OCI-LY7 (cell line): ENCODE measurements around the gene SVOPL. TPM values are rescaled to one million over a fixed set of nuclear protein-coding genes. Genes with fewer than 3 reads are reported as not detected.

ENCODE experiments used
- BruUV-seq: library from RNA; stranded (reverse); fragments of 400-500 nt; replicated peaks from 2 replicates; lab custom pipeline; 2021; lab: Mats Ljungman, UMichigan
- CTCF ChIA-PET: fragments of 300-600 bp; sonication (Branson Sonifier 250); formaldehyde crosslinking; loops from one replicate; lab custom pipeline; 2022; ENCODE audit warnings: antibody characterized with exemption; ENCODE audit not compliant: unreplicated experiment; lab: Charles Lee
- POLR2A ChIA-PET: fragments of 300-600 bp; sonication (Branson Sonifier 250); formaldehyde crosslinking; loops from one replicate; lab custom pipeline; 2022; ENCODE audit warnings: antibody characterized with exemption; lab: Charles Lee
- DNase-seq: peaks from one replicate; pipeline ENCODE4 v3.0.0-alpha.2; 2015; ENCODE audit warnings: low spot score
- H2AFZ ChIP-seq: fragments of 200-600 bp; sonication (generic), shearing (Covaris generic); 2 replicates; pipeline ENCODE4 v1.6.1; 2014; ENCODE audit warnings: mild to moderate bottlenecking, antibody characterized with exemption, low read length, moderate library complexity
- H3K27ac ChIP-seq: fragments of 200-600 bp; sonication (generic); 2 replicates; pipeline ENCODE4 v1.5.1; 2014; ENCODE audit warnings: mixed run types, low read depth, mild to moderate bottlenecking, moderate library complexity, low read length, inconsistent platforms; ENCODE audit not compliant: poor library complexity, severe bottlenecking
- H3K36me3 ChIP-seq: fragments of 200-600 bp; sonication (generic); 2 replicates; pipeline ENCODE4 v1.6.1; 2014; ENCODE audit warnings: mild to moderate bottlenecking, antibody characterized with exemption, low read length, moderate library complexity, mixed read lengths; ENCODE audit not compliant: insufficient read depth
- H3K4me1 ChIP-seq: fragments of 200-600 bp; sonication (generic); 2 replicates; pipeline ENCODE4 v1.5.1; 2014; ENCODE audit warnings: mild to moderate bottlenecking, low read length; ENCODE audit not compliant: insufficient read depth, poor library complexity, severe bottlenecking
- H3K4me2 ChIP-seq: fragments of 200-600 bp; sonication (generic); 2 replicates; pipeline ENCODE4 v1.6.1; 2014; ENCODE audit warnings: mild to moderate bottlenecking, low read length
- H3K4me3 ChIP-seq: fragments of 200-600 bp; sonication (generic); 2 replicates; pipeline ENCODE4 v1.5.1; 2014; ENCODE audit warnings: mild to moderate bottlenecking, low read depth, low read length; ENCODE audit not compliant: poor library complexity, severe bottlenecking
- H3K79me2 ChIP-seq: fragments of 200-600 bp; sonication (generic); 2 replicates; pipeline ENCODE4 v1.6.1; 2016; ENCODE audit warnings: low read depth, mild to moderate bottlenecking, low read length, moderate library complexity, mixed read lengths; ENCODE audit not compliant: insufficient read depth
- H3K9me2 ChIP-seq: fragments of 200-600 bp; sonication (generic); 2 replicates; pipeline ENCODE4 v1.6.1; 2016; ENCODE audit warnings: mild to moderate bottlenecking, low read length, mixed read lengths; ENCODE audit not compliant: insufficient read depth
- H3K9me3 ChIP-seq: fragments of 200-600 bp; sonication (generic); 2 replicates; pipeline ENCODE4 v1.6.1; 2014; ENCODE audit warnings: mild to moderate bottlenecking, mixed run types, low read length, mixed read lengths
- H4K20me1 ChIP-seq: fragments of 200-600 bp; sonication (generic); 2 replicates; pipeline ENCODE4 v1.6.1; 2014; ENCODE audit warnings: mild to moderate bottlenecking, antibody characterized with exemption, low read length, moderate library complexity, mixed read lengths; ENCODE audit not compliant: insufficient read depth
- EZH2phosphoT487 ChIP-seq: fragments of 200-600 bp; sonication (generic); IDR thresholded peaks from 2 replicates; pipeline ENCODE4 v1.6.1; 2018; ENCODE audit warnings: low read depth, borderline replicate concordance, mild to moderate bottlenecking, mixed run types, antibody characterized with exemption, low read length, moderate library complexity, mixed read lengths
- intact Hi-C: fragments of 100-400 bp; cut with micrococcal nuclease; formaldehyde crosslinking; loops from one replicate; pipeline ENCODE4 v1.10.0; 2022; ENCODE audit not compliant: unreplicated experiment
- total RNA-seq, 2 experiments: library from RNA; depleted of rRNA in 1 of 2; stranded (reverse); fragments of >200 nt in 1 of 2; shearing (Covaris generic) in 1 of 2; gene quantifications; 2 replicates each; pipeline ENCODE4 v1.2.3, GENCODE V29; 2014 to 2022
- TF ChIP-seq, protein P1 (sequence below): fragments of 200-600 bp; sonication (generic); conservative IDR thresholded peaks from 2 replicates; pipeline ENCODE4 v1.5.1; 2014; ENCODE audit warnings: mild to moderate bottlenecking, antibody characterized with exemption, low read length, moderate library complexity, mixed read lengths

SVOPL gene
- total RNA-seq, 2 experiments from 2014 or later, result not detected

DNA sequence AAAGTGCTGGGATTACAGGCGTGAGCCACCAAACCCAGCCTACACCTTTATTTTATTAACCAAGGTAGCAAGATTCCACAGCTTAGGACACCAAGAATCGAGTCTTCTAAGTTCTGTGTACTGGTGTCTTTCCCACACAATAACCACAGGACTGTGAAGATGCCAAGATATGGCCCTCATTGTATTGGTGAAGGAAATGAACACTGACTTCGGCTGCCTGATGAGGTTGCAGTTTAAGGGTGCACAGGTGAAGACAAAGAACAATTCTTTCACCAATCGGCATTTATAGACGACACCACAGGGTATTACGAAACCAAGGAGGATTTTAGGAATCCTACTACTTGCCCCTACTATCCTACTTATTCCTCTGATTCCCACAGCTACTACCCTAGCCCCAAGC, 47.5 kb upstream of the SVOPL start:
- H3K9me3 ChIP-seq, result no peaks in the 10 kb centered on the region
- H3K4me2 ChIP-seq, result no peak overlapping the region

DNA sequence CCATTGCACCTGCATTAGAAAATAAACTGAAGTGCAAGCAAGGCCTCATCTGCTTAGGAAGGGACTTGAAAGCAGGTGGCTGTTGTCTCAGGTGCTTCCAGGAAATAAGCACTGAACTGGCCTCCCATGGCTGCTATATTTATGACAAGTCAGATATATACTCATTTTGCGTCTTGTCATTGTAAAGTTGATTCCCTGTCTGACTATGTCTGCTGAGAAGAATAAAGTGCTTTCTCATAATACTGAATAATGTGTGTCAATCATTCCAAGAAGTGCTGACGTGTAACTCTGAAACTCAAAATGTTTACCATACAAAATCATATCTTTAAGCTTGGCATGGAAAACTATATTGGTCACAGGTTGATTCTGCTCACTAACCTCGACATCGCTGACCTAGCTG, 44.9 kb upstream of the SVOPL start:
- Histone ChIP-seq H3K4me3 (no peak overlapping the region), H3K4me2 (no peak overlapping the region), H3K27ac (no peak overlapping the region), H3K79me2 (no peaks in the 10 kb centered on the region), H3K36me3 (no peaks in the 10 kb centered on the region), H2AFZ (no peak overlapping the region), H4K20me1 (no peaks in the 10 kb centered on the region), H3K9me2 (no peaks in the 10 kb centered on the region), H3K4me1 (no peaks in the 10 kb centered on the region), H3K9me3 (no peaks in the 10 kb centered on the region)
- CTCF ChIA-PET, result no interaction called here
- no peak for DNase-seq
- no TSS peak for BruUV-seq
- POLR2A ChIA-PET, result no interaction called here
- intact Hi-C loops, result no loop called here
- TF ChIP-seq, protein P1, sequence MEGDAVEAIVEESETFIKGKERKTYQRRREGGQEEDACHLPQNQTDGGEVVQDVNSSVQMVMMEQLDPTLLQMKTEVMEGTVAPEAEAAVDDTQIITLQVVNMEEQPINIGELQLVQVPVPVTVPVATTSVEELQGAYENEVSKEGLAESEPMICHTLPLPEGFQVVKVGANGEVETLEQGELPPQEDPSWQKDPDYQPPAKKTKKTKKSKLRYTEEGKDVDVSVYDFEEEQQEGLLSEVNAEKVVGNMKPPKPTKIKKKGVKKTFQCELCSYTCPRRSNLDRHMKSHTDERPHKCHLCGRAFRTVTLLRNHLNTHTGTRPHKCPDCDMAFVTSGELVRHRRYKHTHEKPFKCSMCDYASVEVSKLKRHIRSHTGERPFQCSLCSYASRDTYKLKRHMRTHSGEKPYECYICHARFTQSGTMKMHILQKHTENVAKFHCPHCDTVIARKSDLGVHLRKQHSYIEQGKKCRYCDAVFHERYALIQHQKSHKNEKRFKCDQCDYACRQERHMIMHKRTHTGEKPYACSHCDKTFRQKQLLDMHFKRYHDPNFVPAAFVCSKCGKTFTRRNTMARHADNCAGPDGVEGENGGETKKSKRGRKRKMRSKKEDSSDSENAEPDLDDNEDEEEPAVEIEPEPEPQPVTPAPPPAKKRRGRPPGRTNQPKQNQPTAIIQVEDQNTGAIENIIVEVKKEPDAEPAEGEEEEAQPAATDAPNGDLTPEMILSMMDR, result no peak
- TF ChIP-seq EZH2phosphoT487, result no peak

More for the DNA sequence above, 47.5 kb upstream of the SVOPL start:
- intact Hi-C loops, result no loop called here
- H3K4me3 ChIP-seq, result no peak overlapping the region
- no peaks in the 10 kb centered on the region for H4K20me1 ChIP-seq
- no peaks in the 10 kb centered on the region for H3K9me2 ChIP-seq
- TF ChIP-seq, protein P1, result no peak
- TF ChIP-seq EZH2phosphoT487, result no peak
- H3K4me1 ChIP-seq, result peaks cover 8% of the 10 kb centered on the region
- H2AFZ ChIP-seq, result no peak overlapping the region
- no peaks in the 10 kb centered on the region for H3K79me2 ChIP-seq
- no peaks in the 10 kb centered on the region for H3K36me3 ChIP-seq
- no peak for DNase-seq
- no TSS peak for BruUV-seq
- CTCF ChIA-PET, result no interaction called here
- H3K27ac ChIP-seq, result no peak overlapping the region
- POLR2A ChIA-PET, result interaction anchor here (0.6 to 0.7 kb wide), 2 partner anchors 803 to 882 kb away, joined by 3 to 7 read pairs; no protein-coding TSS in a partner anchor

DNA sequence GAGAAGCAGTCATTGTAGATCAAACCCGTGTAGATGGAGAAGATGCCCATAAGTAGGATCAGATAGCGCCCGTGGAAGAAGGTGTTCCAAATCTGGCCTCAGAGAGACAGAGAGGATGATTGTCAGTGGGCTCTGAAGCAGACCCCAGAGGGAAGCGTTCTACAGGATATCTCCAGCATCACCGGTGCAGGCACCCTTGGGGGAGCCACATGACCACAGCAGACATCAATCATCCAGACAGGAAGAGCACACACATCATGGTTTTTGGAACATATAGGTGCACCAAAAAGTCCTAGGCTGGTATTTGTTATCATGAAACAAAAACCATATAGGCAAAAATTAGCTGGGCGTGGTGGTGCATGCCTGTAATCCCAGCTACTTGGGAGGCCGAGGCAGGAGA, 44.0 kb upstream of the SVOPL start:
- no peaks in the 10 kb centered on the region for H3K9me3 ChIP-seq
- H3K36me3 ChIP-seq, result no peaks in the 10 kb centered on the region
- no peak for TF ChIP-seq EZH2phosphoT487
- TF ChIP-seq, protein P1, result no peak
- no peak overlapping the region for H3K4me3 ChIP-seq
- no peak overlapping the region for H3K4me2 ChIP-seq
- H2AFZ ChIP-seq, result no peak overlapping the region
- no peak overlapping the region for H3K27ac ChIP-seq
- no TSS peak for BruUV-seq
- no peaks in the 10 kb centered on the region for H3K9me2 ChIP-seq
- H4K20me1 ChIP-seq, result no peaks in the 10 kb centered on the region
- DNase-seq, result no peak
- intact Hi-C loops, result no loop called here
- no peaks in the 10 kb centered on the region for H3K79me2 ChIP-seq
- ChIA-PET POLR2A (no interaction called here), CTCF (no interaction called here)
- H3K4me1 ChIP-seq, result no peaks in the 10 kb centered on the region
